MCF 10A (cell line): ENCODE data around the gene PLEKHA6. TPM values are rescaled to one million over a fixed set of nuclear protein-coding genes. Genes with fewer than 3 reads are reported as not detected.
A peak's percentile ranks its signal among the peaks of the same experiment; 100 is the strongest.

Experiments
- BruUV-seq: library from RNA; stranded (reverse); fragments of 400-500 nt; replicated peaks from 2 replicates; lab custom pipeline; 2021; lab: Mats Ljungman, UMichigan
- CTCF ChIA-PET: fragments of 300-600 bp; sonication (Branson Sonifier 250); formaldehyde crosslinking; extraction: SDS; loops from one replicate; lab custom pipeline; 2021; ENCODE audit warnings: antibody characterized with exemption, inconsistent platforms; lab: Yijun Ruan, JAX
- POLR2A ChIA-PET: fragments of 300-600, 350-650 bp; sonication (Branson Sonifier 250); formaldehyde crosslinking; extraction: SDS; loops from one replicate; lab custom pipeline; 2020; ENCODE audit warnings: antibody characterized with exemption, inconsistent platforms; lab: Yijun Ruan, JAX
- DNase-seq: peaks from one replicate; pipeline ENCODE4 v3.0.0-alpha.2; 2018; ENCODE audit not compliant: unreplicated experiment
- H3K27ac Mint-ChIP-seq: one replicate; pipeline ENCODE4 v1.8.0; 2022; ENCODE audit warnings: mild to moderate bottlenecking, low read depth, mixed read lengths; ENCODE audit not compliant: unreplicated experiment
- H3K27me3 Mint-ChIP-seq: one replicate; pipeline ENCODE4 v1.8.0; 2022; ENCODE audit warnings: mixed read lengths; ENCODE audit not compliant: insufficient read depth, unreplicated experiment
- H3K36me3 Mint-ChIP-seq: one replicate; pipeline ENCODE4 v1.8.0; 2022; ENCODE audit warnings: mild to moderate bottlenecking, moderate library complexity, mixed read lengths; ENCODE audit not compliant: insufficient read depth, unreplicated experiment
- H3K4me1 Mint-ChIP-seq: one replicate; pipeline ENCODE4 v1.8.0; 2022; ENCODE audit warnings: mixed read lengths; ENCODE audit not compliant: insufficient read depth, unreplicated experiment
- H3K4me3 Mint-ChIP-seq: one replicate; pipeline ENCODE4 v1.8.0; 2022; ENCODE audit warnings: mild to moderate bottlenecking, moderate library complexity, mixed read lengths; ENCODE audit not compliant: unreplicated experiment
- H3K9me3 Mint-ChIP-seq: one replicate; pipeline ENCODE4 v1.8.0; 2022; ENCODE audit warnings: mixed read lengths; ENCODE audit not compliant: unreplicated experiment
- intact Hi-C: fragments of 100-400 bp; cut with micrococcal nuclease; formaldehyde crosslinking; loops from 2 replicates; pipeline ENCODE4 v1.14.1; 2022
- total RNA-seq: library from RNA; stranded (reverse); gene quantifications from 2 replicates; pipeline ENCODE4 v1.2.3, GENCODE V29; 2022
- TF ChIP-seq, protein P1 (sequence below): fragments of 200-600 bp; IDR thresholded peaks from one replicate; pipeline ENCODE4 v1.8.0; 2022; ENCODE audit warnings: antibody characterized with exemption, mild to moderate bottlenecking; ENCODE audit not compliant: unreplicated experiment

The PLEKHA6 gene
- total RNA-seq, 1 experiment from 2014 or later: 75.9 TPM

DNA sequence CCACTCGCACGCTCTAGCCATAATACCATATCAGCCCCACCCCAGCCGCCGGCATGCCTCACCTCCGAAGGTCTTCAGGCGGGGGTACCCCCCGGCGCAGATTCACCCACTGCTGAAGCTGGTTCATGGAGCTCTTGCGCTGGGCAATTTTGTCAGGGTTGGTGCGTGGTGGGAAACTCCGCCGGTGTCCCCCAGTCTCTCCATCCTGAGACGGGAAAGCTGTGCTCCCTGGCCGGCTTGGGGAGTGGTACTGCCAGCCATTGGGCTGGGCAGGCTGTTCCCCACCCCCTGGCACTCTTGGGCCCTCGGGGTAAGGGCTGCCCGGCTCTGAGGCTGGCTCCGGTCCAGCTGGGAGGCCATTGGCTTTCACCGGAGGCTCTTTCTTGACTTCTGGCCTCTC, 100.5 kb downstream of the PLEKHA6 start:
- peak overlapping the region; percentile 8 for H3K27ac Mint-ChIP-seq
- peaks cover 88% of the 10 kb centered on the region for H3K36me3 Mint-ChIP-seq
- intact Hi-C loops: loop anchor here (2.0 to 5.0 kb wide), 2 partner anchors 44 to 97 kb away; no protein-coding TSS in a partner anchor
- CTCF ChIA-PET: interaction anchor here (0.6 to 16.1 kb wide), 30 partner anchors 9 to 246 kb away, joined by 3 to 289 read pairs (median 6); partner anchors contain the start of genes PLEKHA6 and REN
- TF ChIP-seq, protein P1, sequence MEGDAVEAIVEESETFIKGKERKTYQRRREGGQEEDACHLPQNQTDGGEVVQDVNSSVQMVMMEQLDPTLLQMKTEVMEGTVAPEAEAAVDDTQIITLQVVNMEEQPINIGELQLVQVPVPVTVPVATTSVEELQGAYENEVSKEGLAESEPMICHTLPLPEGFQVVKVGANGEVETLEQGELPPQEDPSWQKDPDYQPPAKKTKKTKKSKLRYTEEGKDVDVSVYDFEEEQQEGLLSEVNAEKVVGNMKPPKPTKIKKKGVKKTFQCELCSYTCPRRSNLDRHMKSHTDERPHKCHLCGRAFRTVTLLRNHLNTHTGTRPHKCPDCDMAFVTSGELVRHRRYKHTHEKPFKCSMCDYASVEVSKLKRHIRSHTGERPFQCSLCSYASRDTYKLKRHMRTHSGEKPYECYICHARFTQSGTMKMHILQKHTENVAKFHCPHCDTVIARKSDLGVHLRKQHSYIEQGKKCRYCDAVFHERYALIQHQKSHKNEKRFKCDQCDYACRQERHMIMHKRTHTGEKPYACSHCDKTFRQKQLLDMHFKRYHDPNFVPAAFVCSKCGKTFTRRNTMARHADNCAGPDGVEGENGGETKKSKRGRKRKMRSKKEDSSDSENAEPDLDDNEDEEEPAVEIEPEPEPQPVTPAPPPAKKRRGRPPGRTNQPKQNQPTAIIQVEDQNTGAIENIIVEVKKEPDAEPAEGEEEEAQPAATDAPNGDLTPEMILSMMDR: no peak
- H3K4me1 Mint-ChIP-seq: peaks cover 13% of the 10 kb centered on the region
- POLR2A ChIA-PET: interaction anchor here (0.6 to 2.4 kb wide), 4 partner anchors 28 to 104 kb away, joined by 3 to 16 read pairs (median 6); no protein-coding TSS in a partner anchor
- H3K4me3 Mint-ChIP-seq: no peak overlapping the region
- H3K27me3 Mint-ChIP-seq: no peaks in the 10 kb centered on the region
- H3K9me3 Mint-ChIP-seq: no peaks in the 10 kb centered on the region
- BruUV-seq: no TSS peak
- no peak for DNase-seq

DNA sequence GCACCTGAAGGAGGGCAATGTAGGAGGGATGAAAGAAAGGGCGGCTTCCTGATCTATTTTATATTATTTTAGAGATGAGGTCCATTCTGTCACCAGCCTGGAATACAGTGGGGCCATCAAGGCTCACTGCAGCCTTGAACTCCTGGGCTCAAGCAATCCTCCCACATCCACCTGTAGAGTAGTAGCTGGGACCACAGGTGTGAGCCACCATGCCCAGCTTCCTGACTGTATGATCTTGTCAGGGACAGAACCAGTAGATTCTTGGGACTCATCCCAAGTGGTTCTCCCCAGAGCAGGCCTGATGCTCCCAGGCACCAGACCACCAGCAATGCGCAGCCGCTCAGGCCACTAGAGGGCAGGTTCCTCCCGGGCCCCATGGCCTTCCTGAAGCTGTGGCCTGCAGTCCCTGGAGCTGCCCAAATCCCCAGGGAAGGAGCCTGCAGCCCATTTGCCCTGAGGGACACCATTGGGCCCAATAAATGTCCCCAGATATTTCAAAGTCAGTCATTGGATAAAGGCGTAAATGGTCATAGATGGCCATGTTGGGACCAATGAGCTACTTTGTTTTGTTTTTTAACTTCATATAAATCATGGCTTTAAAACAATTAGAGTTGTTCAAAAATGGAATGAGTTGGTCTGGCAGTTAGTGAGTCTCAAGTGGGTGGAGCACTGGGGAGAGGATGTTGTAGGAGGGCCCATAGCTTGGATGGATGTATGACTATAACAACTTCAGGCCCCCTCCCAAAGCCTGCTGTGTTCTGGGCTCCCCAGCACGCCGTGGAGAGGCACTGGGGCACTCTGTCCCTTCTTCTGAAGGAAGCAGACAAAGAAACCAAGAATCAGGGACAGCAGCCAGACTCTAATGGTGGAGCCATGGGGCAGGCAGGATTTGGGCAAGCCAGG, 101.3 kb downstream of the PLEKHA6 start:
- POLR2A ChIA-PET: interaction anchor here (0.6 to 2.4 kb wide), 8 partner anchors 10 to 105 kb away, joined by 3 to 16 read pairs (median 3); no protein-coding TSS in a partner anchor
- Mint-ChIP-seq H3K27ac (peak overlapping the region; percentile 49), H3K4me3 (no peak overlapping the region), H3K9me3 (no peaks in the 10 kb centered on the region), H3K36me3 (peaks cover 88% of the 10 kb centered on the region), H3K4me1 (peaks cover 13% of the 10 kb centered on the region), H3K27me3 (no peaks in the 10 kb centered on the region)
- TF ChIP-seq, protein P1: peak; percentile 97
- DNase-seq: peak; percentile 80
- intact Hi-C loops: loop anchor here (1.0 to 5.0 kb wide), 5 partner anchors 30 to 248 kb away; no protein-coding TSS in a partner anchor
- CTCF ChIA-PET: interaction anchor here (0.6 to 16.1 kb wide), 45 partner anchors 9 to 387 kb away, joined by 3 to 289 read pairs (median 4); partner anchors contain the start of genes PLEKHA6 and REN
- BruUV-seq: no TSS peak

DNA sequence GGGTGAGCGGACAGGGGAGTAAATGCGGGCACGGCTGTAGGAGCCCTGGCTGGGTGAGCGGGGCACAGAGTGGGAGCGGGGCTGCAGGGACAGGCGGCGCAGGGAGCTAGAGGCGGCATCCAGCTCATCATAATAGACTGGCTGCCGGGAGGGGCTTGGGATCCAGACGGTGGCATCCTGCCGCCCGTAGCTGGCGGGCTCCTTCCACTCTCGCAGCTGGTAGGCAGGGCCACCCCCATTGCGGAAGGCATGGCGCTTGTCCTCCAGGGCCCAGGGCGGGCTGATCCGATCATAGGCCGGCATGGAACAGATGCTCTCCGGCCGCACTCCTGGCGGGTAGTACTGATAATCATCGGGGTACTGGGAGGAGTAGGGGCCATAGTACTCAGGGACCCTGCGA, 102.3 kb downstream of the PLEKHA6 start:
- ChIA-PET CTCF (interaction anchor here (0.8 to 16.1 kb wide), 18 partner anchors 11 to 386 kb away, joined by 3 to 289 read pairs (median 6); partner anchors contain the start of genes PLEKHA6 and REN), POLR2A (interaction anchor here (2.4 kb wide), 1 partner anchor 30 kb away, joined by 9 read pairs; no protein-coding TSS in a partner anchor)
- Mint-ChIP-seq H3K4me1 (peaks cover 13% of the 10 kb centered on the region), H3K4me3 (no peak overlapping the region), H3K9me3 (no peaks in the 10 kb centered on the region), H3K36me3 (peaks cover 88% of the 10 kb centered on the region), H3K27me3 (no peaks in the 10 kb centered on the region), H3K27ac (peak overlapping the region; percentile 11)
- BruUV-seq: no TSS peak
- TF ChIP-seq, protein P1: no peak
- DNase-seq: no peak
- intact Hi-C loops: loop anchor here (5.0 kb wide), 1 partner anchor 95 kb away; no protein-coding TSS in a partner anchor
